GM18867 (cell line): Measurements from ENCODE around the gene PADI6.
"Not testable (repeated sequence)": the region's sequence is repeated elsewhere in the genome, so short reads cannot be mapped to it uniquely, and the experiment has no call there.

ENCODE experiments used
- ATAC-seq: cut with Tn5 transposase; IDR thresholded peaks from one replicate; pipeline ENCODE4 v1.9.1; 2021; ENCODE audit warnings: mild to moderate bottlenecking, moderate library complexity; ENCODE audit not compliant: unreplicated experiment

PADI6 gene

GRCh38 chr1:17404034-17404684 is 32.2 kb downstream of the PADI6 start:
- no peak for ATAC-seq

DNA sequence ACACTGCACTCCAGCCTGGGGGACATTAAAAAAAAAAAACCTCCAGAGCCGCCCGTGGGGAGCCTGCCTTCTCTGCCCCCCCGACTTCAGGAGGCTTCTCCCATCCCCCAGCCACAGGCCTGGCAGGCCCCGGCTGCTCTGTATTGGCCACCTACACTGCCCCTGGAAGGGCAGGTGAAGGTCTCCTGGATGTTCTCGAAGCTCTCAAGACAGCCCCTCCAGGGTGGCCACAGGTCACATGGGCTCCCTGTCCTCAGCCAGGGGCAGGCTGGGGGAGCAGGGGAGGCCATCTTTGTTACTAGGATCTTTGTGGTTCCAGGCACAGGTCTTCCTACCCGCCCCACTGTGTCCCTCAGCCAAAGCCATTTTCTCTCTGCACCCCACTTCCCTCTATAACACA is 32.8 kb downstream of the PADI6 start:
- no peak for ATAC-seq

GRCh38 chr1:17405898-17406759 is 34.1 kb downstream of the PADI6 start:
- peak; percentile 45 for ATAC-seq

DNA sequence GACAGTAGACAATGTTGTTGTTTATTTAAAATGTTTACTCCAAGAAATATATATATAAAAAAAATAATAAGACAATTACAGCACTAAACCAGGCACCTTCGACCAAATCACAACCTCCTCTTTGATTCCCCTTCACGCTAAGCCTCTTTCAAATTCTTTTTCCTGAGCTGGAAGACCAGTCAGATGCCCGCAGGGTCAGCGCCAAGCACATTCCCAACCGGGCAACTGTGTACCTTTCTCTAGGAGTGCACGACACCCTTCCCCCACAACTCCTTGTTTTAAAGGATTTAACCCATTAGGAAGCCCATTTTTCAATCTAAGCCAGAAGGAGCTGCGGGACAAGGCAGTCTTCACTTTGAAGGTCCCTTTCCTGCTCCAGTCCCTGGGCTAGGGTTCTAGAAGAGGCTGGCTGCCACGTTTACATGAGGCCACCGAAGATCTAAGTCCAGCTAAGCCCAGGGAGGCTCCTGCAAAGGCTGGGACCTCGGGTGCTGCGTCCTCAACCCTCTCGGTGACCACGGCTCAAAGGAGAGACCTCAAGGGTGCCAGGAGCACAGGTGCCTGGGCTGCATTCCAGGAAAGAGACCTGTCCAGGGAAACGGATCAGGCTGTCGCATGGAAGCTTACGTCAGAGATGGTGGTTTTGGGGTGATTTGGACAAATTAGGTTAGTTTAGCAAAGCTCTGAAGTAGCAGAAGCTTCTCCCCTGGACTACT is 34.9 kb downstream of the PADI6 start:
- not testable (repeated sequence) for ATAC-seq

GRCh38 chr1:17407786-17408514 is 36.0 kb downstream of the PADI6 start:
- not testable (repeated sequence) for ATAC-seq

DNA sequence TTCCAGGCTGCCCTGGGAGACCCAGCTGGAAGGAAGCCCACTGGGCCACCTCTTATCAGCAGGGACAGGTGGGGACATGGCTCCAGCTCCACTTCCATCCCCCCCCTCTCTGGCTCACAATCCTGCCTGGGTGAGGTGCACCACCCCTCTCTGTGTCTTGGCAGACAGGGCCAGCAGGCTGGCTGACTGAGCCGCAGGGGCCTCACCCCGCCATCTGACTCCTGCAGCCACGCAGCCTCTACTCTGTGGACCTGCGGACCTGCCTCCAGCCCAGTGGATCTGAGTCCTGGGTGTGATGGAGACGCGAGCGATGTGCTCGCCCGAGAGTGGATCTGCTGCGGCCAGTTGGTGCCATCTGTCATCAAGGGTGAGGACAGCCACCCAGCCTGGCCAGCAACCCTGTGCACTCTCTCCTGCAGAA is 37.4 kb downstream of the PADI6 start:
- ATAC-seq = no peak

DNA sequence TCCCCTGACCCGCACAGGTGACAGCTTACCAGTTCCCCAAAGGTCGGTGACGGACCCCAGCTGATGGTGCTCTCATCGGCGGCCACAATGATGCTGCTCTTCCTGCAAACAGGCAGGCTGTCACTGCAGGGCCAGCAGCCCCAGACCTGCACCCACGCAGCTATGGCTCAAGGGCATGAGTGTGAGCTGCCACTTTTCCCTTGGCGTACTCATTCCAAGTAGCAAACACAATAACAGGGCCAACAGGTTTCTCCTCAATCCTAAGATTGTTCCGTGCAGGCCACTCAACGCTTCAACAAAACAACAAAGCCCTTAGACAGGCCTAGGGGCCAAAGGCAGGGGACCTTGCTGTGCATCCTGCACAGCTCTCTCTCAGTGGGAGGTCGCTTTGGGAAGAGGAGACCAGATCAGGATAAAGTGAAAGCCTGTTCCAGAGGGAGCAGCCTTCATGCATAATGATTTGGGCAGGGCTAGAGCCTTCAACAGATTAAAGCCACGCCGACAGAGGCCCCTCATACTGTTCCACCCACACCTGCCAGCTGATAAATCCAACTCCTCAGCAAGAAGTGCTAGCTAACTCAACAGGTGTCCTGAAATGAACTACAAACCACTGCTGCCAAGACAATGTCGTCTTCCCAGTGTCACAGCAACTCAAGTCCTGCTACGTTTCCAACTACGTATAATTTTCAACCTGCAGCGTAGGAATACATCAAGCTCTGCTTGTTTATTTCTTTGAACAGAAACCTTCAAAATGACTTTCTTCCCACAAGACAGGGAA is 40.3 kb downstream of the PADI6 start:
- ATAC-seq = no peak

GRCh38 chr1:17414022-17414421 is 42.0 kb downstream of the PADI6 start:
- no peak for ATAC-seq

DNA sequence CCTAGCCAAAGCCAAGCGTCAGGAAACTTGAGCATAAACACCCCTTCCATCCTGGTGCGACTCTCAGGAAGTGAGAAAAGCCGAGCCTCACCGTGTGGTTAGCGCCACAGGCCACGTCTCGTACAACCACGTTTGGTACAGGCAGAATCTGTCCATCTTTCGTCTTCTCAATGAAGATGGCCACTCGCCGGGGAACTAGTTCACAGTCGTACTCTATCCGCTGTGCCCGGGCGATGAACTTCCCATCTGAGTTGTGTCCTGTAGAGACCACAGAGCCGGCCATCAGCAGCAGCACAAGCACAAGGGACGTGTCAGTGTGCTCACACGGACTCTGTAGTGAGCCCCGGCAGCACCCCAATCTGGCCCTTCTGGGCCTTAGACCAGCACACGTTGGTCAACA is 44.4 kb downstream of the PADI6 start:
- no peak for ATAC-seq

DNA sequence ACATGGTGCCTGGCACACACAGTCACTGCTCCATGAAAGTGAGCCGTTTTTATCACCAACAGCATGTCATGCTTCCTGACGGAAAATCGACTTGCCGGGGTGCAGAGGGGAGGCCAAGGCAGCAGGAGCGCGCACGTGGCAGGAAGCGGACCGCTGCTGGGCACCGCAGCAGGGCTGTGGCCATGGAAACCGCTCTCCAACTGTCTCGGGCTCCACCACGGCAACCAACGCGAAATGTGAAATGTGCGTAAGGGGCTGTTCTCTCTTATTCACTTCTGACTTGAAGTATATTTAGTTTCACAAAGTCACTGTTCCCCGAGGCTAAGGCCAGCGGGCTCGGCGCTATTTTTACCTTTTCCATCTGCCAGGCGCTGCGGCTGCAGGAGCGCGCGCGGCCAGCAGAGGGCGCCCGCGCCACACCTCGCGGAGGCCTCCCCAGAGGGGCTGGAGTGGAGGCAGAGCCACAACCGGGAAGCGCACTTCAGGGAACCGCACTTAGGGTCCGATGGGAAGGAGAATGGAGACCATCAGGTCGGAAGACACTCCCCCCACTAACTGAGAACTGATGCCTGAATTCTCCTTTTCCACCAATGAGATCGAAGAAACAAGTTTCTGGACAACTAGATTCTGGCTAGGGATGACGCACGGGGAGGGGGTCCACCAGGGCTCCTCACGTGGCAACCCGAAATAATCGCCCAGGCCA is 47.8 kb downstream of the PADI6 start:
- no peak for ATAC-seq

DNA sequence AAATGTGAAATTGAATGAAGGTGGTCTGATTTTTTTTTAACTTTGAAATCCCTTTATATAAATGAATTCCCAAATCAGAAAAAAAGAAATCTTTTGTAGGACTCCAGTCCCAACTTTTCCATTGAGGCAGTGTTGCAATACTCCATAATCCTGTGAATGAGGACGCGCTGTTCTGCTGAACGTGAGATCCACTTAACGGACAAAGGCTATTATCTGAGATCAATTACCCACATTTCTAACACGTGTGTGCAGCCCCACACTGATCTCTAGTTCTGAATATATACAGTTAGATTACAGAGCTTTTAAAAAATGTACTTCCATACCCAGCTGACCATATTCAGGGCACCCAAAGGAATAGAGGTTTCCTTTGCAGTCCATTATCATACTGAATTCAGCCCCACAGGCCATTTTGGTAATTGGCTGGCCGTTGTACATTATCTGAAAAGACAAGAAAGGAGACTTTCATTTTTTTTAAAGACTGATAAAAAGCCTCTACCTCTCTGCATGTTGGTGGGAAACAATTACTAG is 48.5 kb downstream of the PADI6 start:
- ATAC-seq = no peak

- no peak for ATAC-seq
These were observed 50.5 kb downstream of the PADI6 start for GRCh38 chr1:17422461-17422860.

GRCh38 chr1:17423781-17424245 is 51.8 kb downstream of the PADI6 start:
- ATAC-seq = no peak

- ATAC-seq = no peak
These were observed 54.0 kb downstream of the PADI6 start for GRCh38 chr1:17425806-17426600.

DNA sequence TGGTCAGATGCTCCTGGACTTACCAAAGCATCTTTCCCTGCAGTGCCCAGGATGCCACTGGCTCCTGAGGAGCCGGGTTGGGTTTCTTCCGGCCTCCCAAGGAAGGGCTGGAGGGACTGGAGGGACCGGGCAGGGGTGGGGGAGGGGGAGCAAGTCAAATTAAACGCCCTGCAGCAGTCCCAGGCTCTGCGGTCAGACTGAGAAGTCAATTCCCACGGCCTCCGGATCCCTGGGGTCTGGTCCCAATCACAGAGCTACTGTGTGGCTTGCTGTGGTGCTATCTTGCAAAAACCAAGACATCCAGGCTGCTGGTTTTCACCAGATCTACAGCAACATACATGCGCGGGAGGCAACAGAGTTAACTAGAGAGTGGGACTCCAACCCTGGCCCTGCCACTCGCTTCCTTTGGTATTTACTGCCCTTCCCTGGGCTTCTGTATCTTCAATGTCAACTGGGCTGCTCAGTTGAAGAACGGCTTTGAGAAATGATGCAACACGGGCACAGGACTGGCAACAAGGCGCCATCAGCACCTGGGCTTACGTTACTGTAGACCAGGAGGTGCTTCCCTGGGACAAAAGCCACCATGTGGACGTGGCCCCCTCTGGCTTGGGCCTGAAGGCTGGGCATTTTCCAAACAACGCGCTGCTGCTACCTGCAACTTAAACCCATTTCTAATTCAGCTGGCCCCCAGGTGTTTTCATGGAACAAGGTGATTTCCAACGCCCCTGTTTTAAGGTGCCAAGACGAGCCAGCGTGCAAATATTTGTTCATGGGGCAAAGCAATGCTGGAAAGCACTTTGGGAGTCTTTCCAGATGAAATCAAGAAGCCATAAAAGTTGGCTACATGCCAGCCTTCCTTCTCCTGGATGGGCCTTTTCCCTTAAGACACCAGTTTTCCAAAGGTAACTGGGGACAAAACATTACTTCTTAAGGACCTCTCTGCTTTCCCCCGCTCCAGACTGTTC is 56.0 kb downstream of the PADI6 start:
- ATAC-seq = no peak

GRCh38 chr1:17429183-17429582 is 57.2 kb downstream of the PADI6 start:
- no peak for ATAC-seq

- no peak for ATAC-seq
These were observed 60.4 kb downstream of the PADI6 start for GRCh38 chr1:17432412-17432811.
